Tibial nerve (tissue), 4 donors: ENCODE measurements around the gene TXNDC2.

Experiments used
- CTCF ChIP-seq, 5 experiments: fragments of 200-600 bp in 3 of 5; fragments of 450-650 bp in 2 of 5; sonication (generic) in 3 of 5; IDR thresholded peaks; one replicate each; pipeline ENCODE4 v1.5.1; 2016 to 2019; ENCODE audit warnings: antibody characterized with exemption in 5 of 5, mild to moderate bottlenecking in 3 of 5, moderate library complexity in 2 of 5
- EP300 ChIP-seq, 2 donors: sonication (generic); formaldehyde crosslinking; IDR thresholded peaks; one replicate each; pipeline ENCODE4 v1.6.1; 2017; ENCODE audit warnings: antibody characterized with exemption in 2 of 2, mild to moderate bottlenecking in 1 of 2
- POLR2A ChIP-seq, 2 donors: fragments of 450-650 bp; IDR thresholded peaks; one replicate each; pipeline ENCODE4 v1.6.1; 2017; ENCODE audit warnings: antibody characterized with exemption in 2 of 2, mild to moderate bottlenecking in 2 of 2, moderate library complexity in 2 of 2

- TF ChIP-seq CTCF (IDR thresholded peaks at IDR 0.05) (no peak), POLR2A (IDR thresholded peaks at IDR 0.05) (no peak), EP300 (IDR thresholded peaks at IDR 0.05) (no peak)
These were observed 24.9 kb downstream of the TXNDC2 start for GRCh38 chr18:9910661-9911060.
